Brain microvascular endothelial cell (primary cell): ENCODE results near the gene C6orf52.

Experiments used
- DNase-seq: peaks from one replicate; pipeline ENCODE4 v3.0.0-alpha.2; 2020
- H3K27ac ChIP-seq: fragments of 250-450 bp; sonication (Bioruptor Pico); 2 replicates; pipeline ENCODE4 v1.5.1; 2020; ENCODE audit warnings: mild to moderate bottlenecking, moderate library complexity
- H3K27me3 ChIP-seq: fragments of 250-450 bp; sonication (Bioruptor Pico); replicated peaks from 2 replicates; pipeline ENCODE4 v1.5.1; 2020; ENCODE audit warnings: mild to moderate bottlenecking
- H3K36me3 ChIP-seq: fragments of 250-450 bp; sonication (Bioruptor Pico); replicated peaks from 2 replicates; pipeline ENCODE4 v1.5.1; 2020; ENCODE audit warnings: mild to moderate bottlenecking
- H3K4me3 ChIP-seq: 2 replicates; pipeline ENCODE4 v1.5.1; 2011; ENCODE audit warnings: low read depth, mild to moderate bottlenecking, control low read depth, low read length, moderate library complexity
- CTCF ChIP-seq: IDR thresholded peaks from 2 replicates; pipeline ENCODE4 v1.5.1; 2011; ENCODE audit warnings: low read depth, mild to moderate bottlenecking, moderate library complexity, low read length, control low read depth, inconsistent platforms; ENCODE audit errors: missing control alignments
- in situ Hi-C: cut with HindIII; loops from 2 replicates; pipeline ENCODE4 v1.10.0; 2017; ENCODE audit warnings: low sequenced_read_pairs, low pct_ligation_motif_present

Gene C6orf52

DNA sequence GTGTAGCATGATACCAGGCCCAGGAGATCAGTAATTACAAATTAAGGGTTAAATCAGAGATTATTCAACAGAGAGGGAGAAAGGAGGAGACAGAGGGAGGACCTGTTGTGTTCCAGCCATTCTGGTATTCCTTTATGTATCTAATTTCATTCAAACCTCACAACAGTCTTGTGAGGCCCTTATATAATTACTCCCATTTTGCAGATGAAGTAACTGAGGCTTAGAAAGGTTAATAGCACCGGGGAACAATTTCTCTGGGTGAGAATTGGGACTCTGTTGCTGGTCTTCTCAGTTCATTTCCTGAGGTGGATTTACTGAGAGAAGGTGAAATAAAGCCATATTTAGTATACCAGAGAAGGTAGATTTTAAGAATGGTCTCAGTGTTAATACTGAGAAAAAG lies 66.6 kb downstream of the C6orf52 start:
- DNase-seq, result no peak

DNA sequence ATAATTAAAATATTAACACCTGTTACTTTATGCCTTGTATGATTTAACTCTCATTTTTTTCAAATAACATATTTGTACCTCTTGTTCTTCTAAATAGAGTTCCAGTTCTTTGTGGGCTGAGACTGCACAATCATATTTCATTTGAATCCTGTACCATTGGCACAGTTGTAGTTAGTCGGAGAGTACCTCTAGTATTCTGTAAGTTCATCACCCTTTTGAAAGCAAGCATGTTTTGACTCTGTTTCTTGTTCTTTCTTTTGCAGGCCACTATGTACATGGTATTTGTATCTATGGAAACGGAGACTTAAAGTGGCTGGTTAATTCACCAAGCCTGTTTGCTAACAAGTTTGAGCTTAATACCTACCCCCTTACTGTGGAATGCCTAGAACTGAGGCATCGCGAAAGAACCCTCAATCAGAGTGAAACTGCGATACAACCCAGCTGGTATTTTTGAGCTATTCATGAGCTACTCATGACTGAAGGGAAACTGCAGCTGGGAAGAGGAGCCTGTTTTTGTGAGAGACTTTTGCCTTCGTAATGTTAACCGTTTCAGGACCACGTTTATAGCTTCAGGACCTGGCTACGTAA lies 68.2 kb downstream of the C6orf52 start:
- Histone ChIP-seq H3K4me3 (no peak overlapping the region), H3K27me3 (no peaks in the 10 kb centered on the region), H3K36me3 (no peaks in the 10 kb centered on the region), H3K27ac (no peak overlapping the region)
- TF ChIP-seq CTCF, result no peak
- DNase-seq, result no peak
- in situ Hi-C loops, result no loop called here

More for the DNA sequence above, 66.6 kb downstream of the C6orf52 start:
- no peak overlapping the region for H3K4me3 ChIP-seq
- H3K36me3 ChIP-seq, result no peaks in the 10 kb centered on the region
- no peak for TF ChIP-seq CTCF
- H3K27ac ChIP-seq, result no peak overlapping the region
- H3K27me3 ChIP-seq, result no peaks in the 10 kb centered on the region
- in situ Hi-C loops, result no loop called here

DNA sequence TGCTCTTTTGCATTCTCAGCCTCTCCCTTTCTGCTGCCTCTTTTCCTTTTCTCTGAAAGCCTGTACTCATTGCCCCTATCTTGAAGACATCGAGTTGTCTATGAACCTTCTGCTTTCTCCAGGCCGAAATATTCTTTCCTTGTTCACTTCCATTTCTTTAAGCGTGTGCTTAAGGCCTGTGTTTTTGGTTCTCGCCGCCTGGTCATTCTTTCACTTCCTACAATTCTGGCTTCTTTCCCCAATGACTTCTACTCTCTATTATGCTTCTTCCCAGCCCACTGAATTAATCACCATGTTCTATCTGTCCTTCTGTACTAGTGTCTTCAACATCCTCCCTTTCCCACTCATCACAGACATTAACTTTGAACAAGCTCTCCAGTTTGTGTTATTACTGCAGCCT lies 69.6 kb downstream of the C6orf52 start:
- no peak for TF ChIP-seq CTCF
- in situ Hi-C loops, result no loop called here
- DNase-seq, result no peak

GRCh38 chr6:10621847-10622246 lies 72.6 kb downstream of the C6orf52 start:
- DNase-seq, result no peak
- in situ Hi-C loops, result no loop called here
- H3K36me3 ChIP-seq, result no peaks in the 10 kb centered on the region
- no peak overlapping the region for H3K4me3 ChIP-seq
- H3K27ac ChIP-seq, result no peak overlapping the region
- TF ChIP-seq CTCF, result no peak
- no peaks in the 10 kb centered on the region for H3K27me3 ChIP-seq

More for the DNA sequence above, 69.6 kb downstream of the C6orf52 start:
- Histone ChIP-seq H3K27me3 (no peaks in the 10 kb centered on the region), H3K27ac (no peak overlapping the region), H3K4me3 (no peak overlapping the region), H3K36me3 (no peaks in the 10 kb centered on the region)
